ENCODE data around the gene ROS1. TPM values are rescaled to one million over a fixed set of nuclear protein-coding genes. Genes with fewer than 3 reads are reported as not detected.
A peak's percentile ranks its signal among the peaks of the same experiment; 100 is the strongest.

The ROS1 gene
- total RNA-seq, 6 experiments from 2014 or later = 0.07 to 0.12 (median 0.07) TPM; not detected in 3

GRCh38 chr6:117371492-117371891, 54.2 kb downstream of the ROS1 start:
- Histone ChIP-seq H3K4me3 (no peak overlapping the region), H3K9me3 (no peaks in the 10 kb centered on the region), H3K36me3 (no peaks in the 10 kb centered on the region), H3K4me1 (no peaks in the 10 kb centered on the region), H3K27me3 (no peaks in the 10 kb centered on the region), H3K27ac (no peak overlapping the region)
- ATAC-seq = no peak
- TF ChIP-seq POLR2A (IDR thresholded peaks at IDR 0.05) (no peak), CTCF (IDR thresholded peaks at IDR 0.05) (no peak)
- no peak for DNase-seq
- WGBS (ENCODE audit: insufficient coverage, low coverage, low lambda C conversion rate, missing lambda C conversion rate) = 100% methylated on average over 1 of the region's 4 CpGs
- intact Hi-C loops (cut with DNase I) = no loop called here

- H3K36me3 ChIP-seq = no peaks in the 10 kb centered on the region
- TF ChIP-seq POLR2A (IDR thresholded peaks at IDR 0.05) = no peak
- TF ChIP-seq CTCF (IDR thresholded peaks at IDR 0.05) = no peak
- ATAC-seq (no peak), DNase-seq (no peak)
- H3K4me1 ChIP-seq = no peaks in the 10 kb centered on the region
- intact Hi-C loops (cut with DNase I) = no loop called here
- H3K4me3 ChIP-seq = no peak overlapping the region
- H3K27ac ChIP-seq = no peak overlapping the region
- 62% methylated on average over 5 of the region's 5 CpGs for whole genome bisulfite sequencing (ENCODE audit: insufficient coverage, low coverage, low lambda C conversion rate, missing lambda C conversion rate)
- H3K27me3 ChIP-seq = no peaks in the 10 kb centered on the region
- H3K9me3 ChIP-seq = no peaks in the 10 kb centered on the region
Observed at GRCh38 chr6:117359581-117359980, 66.2 kb downstream of the ROS1 start.

- H3K36me3 ChIP-seq = no peaks in the 10 kb centered on the region
- intact Hi-C loops (cut with DNase I) = no loop called here
- no peak overlapping the region for H3K27ac ChIP-seq
- no peaks in the 10 kb centered on the region for H3K27me3 ChIP-seq
- WGBS (ENCODE audit: insufficient coverage, low coverage, low lambda C conversion rate, missing lambda C conversion rate) = 35% methylated on average over 1 of the region's 1 CpG
- no peak overlapping the region for H3K4me3 ChIP-seq
- ATAC-seq = peak in 3 of 4 donors; percentile 54 to 70 (median 66)
- no peaks in the 10 kb centered on the region for H3K4me1 ChIP-seq
- H3K9me3 ChIP-seq = no peaks in the 10 kb centered on the region
- no peak for DNase-seq
- no peak for TF ChIP-seq CTCF (IDR thresholded peaks at IDR 0.05)
Observed at GRCh38 chr6:117354671-117355070, 71.1 kb downstream of the ROS1 start.

- WGBS (ENCODE audit: insufficient coverage, low coverage, low lambda C conversion rate, missing lambda C conversion rate) = 23% methylated on average over 3 of the region's 3 CpGs
- no peaks in the 10 kb centered on the region for H3K9me3 ChIP-seq
- H3K27ac ChIP-seq = no peak overlapping the region
- TF ChIP-seq CTCF (IDR thresholded peaks at IDR 0.05) = peak; percentile 40 to 56 (median 50)
- TF ChIP-seq POLR2A (IDR thresholded peaks at IDR 0.05) = no peak
- DNase-seq = no peak
- H3K36me3 ChIP-seq = no peaks in the 10 kb centered on the region
- no peaks in the 10 kb centered on the region for H3K27me3 ChIP-seq
- H3K4me1 ChIP-seq = no peaks in the 10 kb centered on the region
- peak; percentile 72 to 87 (median 78) for ATAC-seq
- intact Hi-C loops (cut with DNase I) = no loop called here
- H3K4me3 ChIP-seq = no peak overlapping the region
Observed at GRCh38 chr6:117352466-117353081, 73.2 kb downstream of the ROS1 start.

Measured in right lobe of liver (tissue), 6 donors.